Activated naive CD8-positive, alpha-beta T cell treated with anti-CD3 and anti-CD28 coated beads, Interleukin-2, amount 50 U/mL, for 24 hours (primary cell): ENCODE data around the gene NUDT16L1.

Experiments used
- ATAC-seq: fragments of 150-1000 bp; cut with Tn5 transposase; one replicate; pipeline ENCODE4 v1.10.0; 2021
- DNase-seq: peaks from one replicate; pipeline ENCODE4 v3.0.0; 2021
- H3K27ac Mint-ChIP-seq: one replicate; pipeline ENCODE4 v1.8.0; 2021; ENCODE audit warnings: mild to moderate bottlenecking, mixed read lengths
- H3K27me3 Mint-ChIP-seq: one replicate; pipeline ENCODE4 v1.8.0; 2021; ENCODE audit warnings: mixed read lengths
- H3K36me3 Mint-ChIP-seq: one replicate; pipeline ENCODE4 v1.8.0; 2021; ENCODE audit warnings: low read depth, mixed read lengths
- H3K4me1 Mint-ChIP-seq: one replicate; pipeline ENCODE4 v1.8.0; 2021; ENCODE audit warnings: mixed read lengths
- H3K4me3 Mint-ChIP-seq: one replicate; pipeline ENCODE4 v1.8.0; 2021; ENCODE audit warnings: mild to moderate bottlenecking, moderate library complexity, mixed read lengths
- H3K9me3 Mint-ChIP-seq: one replicate; pipeline ENCODE4 v1.8.0; 2021; ENCODE audit warnings: mixed read lengths

NUDT16L1 gene

DNA sequence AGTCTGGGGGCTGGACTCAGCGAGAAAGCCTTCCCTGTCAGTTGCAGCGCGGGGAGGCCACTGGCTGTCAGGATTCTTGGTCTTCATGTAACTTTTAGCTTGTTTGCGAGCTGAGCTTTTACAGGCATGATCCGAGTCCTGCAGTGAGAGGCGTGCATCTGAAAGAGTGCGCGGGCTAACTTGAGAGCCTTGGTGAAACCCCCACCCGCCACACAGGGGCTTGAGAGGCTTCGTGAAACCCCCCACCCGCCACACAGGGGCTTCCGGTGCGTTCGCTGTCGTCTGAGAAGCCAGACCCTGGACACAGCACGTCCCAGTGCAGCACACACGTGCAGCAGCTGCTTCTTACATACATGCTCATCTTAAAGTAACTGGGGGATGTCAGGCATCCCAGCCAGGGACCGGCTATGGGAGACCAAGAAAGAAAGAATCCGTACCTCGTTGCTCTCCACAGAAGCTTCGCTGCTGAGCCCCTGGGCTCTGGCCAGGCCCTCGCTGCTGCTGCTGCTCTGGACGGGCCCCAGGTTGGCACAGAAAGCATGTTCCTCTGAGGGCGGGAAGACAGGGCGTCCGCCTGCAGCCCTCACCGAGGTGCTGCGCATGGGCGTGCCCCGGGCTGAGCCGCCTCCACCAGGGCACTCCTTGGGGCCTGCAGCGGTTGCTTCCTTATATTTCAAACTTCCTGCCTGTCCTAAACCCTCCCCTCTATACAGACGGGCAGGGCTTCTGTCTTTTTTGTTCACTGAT, 7.8 kb downstream of the NUDT16L1 start:
- no peaks in the 10 kb centered on the region for H3K9me3 Mint-ChIP-seq

DNA sequence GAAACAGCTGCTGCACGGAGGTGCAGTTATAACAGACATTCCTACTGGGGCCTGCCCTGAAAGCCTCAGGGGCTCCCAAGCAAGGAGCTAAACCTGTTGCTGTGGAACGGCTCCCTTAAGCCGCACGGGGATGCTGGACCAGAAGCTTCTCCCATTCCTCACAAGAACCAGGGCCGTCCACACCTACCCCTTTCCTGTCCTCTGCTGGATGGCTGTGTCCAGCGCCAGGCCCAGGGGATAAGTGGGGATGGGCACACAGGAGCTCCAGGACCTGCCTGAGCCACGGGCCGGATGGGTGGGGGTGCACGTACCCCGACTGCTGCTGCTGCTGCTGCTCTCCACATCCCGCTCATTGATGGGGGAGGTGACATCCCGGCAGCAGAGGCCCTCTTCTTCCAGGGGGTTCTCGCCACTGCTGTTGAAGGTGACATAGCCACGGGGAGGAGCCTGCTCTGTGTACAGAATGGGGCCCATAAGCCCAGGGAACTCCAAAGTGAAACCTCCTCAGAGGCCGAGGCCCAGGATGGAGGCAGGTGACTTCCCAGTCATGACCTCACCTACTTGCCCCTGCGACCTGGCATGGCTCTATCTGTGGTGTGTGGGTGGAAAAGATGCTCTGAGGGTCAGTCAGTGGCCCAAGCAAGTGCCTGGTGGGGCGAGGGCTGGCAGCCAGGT, 8.6 kb downstream of the NUDT16L1 start:
- Mint-ChIP-seq H3K27ac (no peak overlapping the region), H3K36me3 (peaks cover 14% of the 10 kb centered on the region), H3K4me1 (peaks cover 11% of the 10 kb centered on the region), H3K9me3 (no peaks in the 10 kb centered on the region), H3K27me3 (no peaks in the 10 kb centered on the region), H3K4me3 (no peak overlapping the region)
- ATAC-seq (no peak), DNase-seq (no peak)

More for the DNA sequence above, 7.8 kb downstream of the NUDT16L1 start:
- Mint-ChIP-seq H3K27me3 (no peaks in the 10 kb centered on the region), H3K4me1 (peaks cover 11% of the 10 kb centered on the region), H3K4me3 (no peak overlapping the region), H3K36me3 (peaks cover 11% of the 10 kb centered on the region), H3K27ac (no peak overlapping the region)
- DNase-seq (no peak), ATAC-seq (no peak)

DNA sequence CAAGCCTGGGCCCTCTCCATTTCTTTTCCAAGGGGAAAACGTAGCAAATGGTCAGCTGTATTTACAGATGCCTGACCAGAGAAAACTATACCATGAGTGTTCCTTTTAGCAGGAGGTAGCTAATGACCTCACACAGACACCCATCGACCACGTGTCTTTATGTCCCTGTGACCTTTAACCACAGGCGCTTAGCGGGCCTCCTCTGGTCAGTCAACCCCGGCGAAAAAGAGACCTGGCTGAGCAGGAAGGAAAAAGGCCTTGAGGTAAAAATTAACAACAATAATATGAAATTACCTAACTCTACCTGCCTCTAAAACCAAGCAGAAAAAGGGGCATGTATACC, 9.1 kb downstream of the NUDT16L1 start:
- DNase-seq (no peak), ATAC-seq (no peak)
- Mint-ChIP-seq H3K9me3 (no peaks in the 10 kb centered on the region), H3K4me1 (peaks cover 11% of the 10 kb centered on the region), H3K4me3 (no peak overlapping the region), H3K36me3 (peaks cover 15% of the 10 kb centered on the region), H3K27ac (no peak overlapping the region), H3K27me3 (no peaks in the 10 kb centered on the region)

DNA sequence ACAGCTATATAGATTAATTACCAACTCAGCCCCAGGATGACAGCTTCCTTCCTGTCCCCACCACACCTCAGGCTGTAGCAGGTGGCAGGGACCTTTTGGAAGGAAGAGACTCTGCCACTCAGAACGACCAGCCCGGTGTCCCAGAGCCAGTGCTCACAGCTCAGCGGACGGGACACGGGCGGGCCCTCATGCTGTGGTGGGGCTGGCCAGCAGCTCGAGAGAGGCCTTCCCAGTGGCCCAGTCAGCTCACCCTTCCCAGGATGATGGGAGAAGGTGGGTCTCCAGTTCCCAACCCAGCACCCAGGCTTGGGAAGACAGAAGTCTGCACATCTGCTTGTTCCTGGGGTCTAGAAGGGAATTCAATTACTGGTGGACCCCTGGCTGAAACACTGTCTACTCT, 10.5 kb downstream of the NUDT16L1 start:
- peaks cover 15% of the 10 kb centered on the region for H3K36me3 Mint-ChIP-seq
- DNase-seq (no peak), ATAC-seq (no peak)
- no peaks in the 10 kb centered on the region for H3K9me3 Mint-ChIP-seq
- H3K4me3 Mint-ChIP-seq, result no peak overlapping the region
- H3K27ac Mint-ChIP-seq, result no peak overlapping the region
- no peaks in the 10 kb centered on the region for H3K27me3 Mint-ChIP-seq
- H3K4me1 Mint-ChIP-seq, result peaks cover 11% of the 10 kb centered on the region

DNA sequence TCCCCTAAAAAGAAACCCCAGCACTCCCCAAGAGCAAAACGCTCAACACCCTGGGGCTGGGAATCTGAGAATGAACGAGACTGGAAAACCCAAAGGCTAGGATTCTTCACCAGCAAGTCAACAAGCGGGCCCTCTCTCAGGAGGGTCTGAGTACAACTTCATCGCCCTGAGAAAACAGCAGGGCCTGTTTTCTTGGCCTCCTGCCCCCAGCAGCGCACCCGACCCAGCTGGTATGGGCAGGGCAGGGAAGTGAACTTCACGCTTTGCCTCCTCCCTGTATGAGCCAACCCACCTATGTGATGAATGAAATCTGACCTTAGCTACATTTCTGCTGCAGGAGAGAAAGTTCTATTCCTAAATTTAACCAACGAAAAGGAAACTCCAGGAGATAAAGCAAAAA, 11.1 kb downstream of the NUDT16L1 start:
- Mint-ChIP-seq H3K36me3 (peaks cover 15% of the 10 kb centered on the region), H3K4me1 (peaks cover 11% of the 10 kb centered on the region), H3K9me3 (no peaks in the 10 kb centered on the region), H3K4me3 (no peak overlapping the region), H3K27ac (no peak overlapping the region), H3K27me3 (no peaks in the 10 kb centered on the region)
- no peak for DNase-seq
- no peak for ATAC-seq

DNA sequence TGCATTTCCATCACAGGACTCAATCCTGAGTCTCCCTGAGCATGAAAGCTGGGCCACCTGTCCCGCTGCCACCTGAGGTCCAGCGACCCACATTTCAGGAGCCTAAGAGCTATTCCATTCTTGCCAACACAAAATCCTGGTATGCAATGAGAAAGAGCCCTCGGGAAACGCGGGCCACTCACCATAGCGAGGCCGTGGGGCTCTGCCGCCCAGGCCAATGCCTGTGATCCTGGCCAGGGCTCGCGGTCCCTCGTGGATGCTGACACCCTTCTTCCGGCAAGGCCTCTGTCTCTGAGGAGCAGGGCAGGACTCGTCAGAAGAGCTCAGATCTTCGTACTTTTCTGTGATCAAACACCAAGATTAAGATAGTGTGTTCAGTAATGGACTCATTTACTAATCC, 11.6 kb downstream of the NUDT16L1 start:
- no peak overlapping the region for H3K27ac Mint-ChIP-seq
- H3K9me3 Mint-ChIP-seq, result no peaks in the 10 kb centered on the region
- ATAC-seq (no peak), DNase-seq (no peak)
- H3K4me3 Mint-ChIP-seq, result no peak overlapping the region
- H3K36me3 Mint-ChIP-seq, result peaks cover 15% of the 10 kb centered on the region
- no peaks in the 10 kb centered on the region for H3K27me3 Mint-ChIP-seq
- peaks cover 8% of the 10 kb centered on the region for H3K4me1 Mint-ChIP-seq

DNA sequence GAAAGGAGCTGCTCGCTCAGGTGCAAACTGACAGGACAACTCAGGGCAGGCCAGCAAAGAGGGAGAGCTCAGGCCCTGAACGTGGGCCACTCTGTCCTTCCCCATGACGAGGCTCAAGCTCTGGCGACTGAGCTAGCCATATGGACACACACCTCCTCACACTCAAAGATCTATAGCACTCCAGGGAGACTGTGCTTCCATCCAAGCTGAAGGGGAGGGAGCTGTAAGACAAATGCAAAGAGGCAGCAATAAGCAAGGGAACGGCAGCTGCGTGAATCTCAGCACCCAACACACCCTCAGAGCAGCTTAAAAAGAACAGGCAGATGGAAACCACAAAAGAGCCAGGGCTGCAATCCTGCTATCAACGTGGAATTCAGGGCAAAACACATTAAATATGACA, 13.5 kb downstream of the NUDT16L1 start:
- Mint-ChIP-seq H3K36me3 (peaks cover 26% of the 10 kb centered on the region), H3K9me3 (no peaks in the 10 kb centered on the region), H3K4me1 (no peaks in the 10 kb centered on the region), H3K4me3 (no peak overlapping the region), H3K27me3 (no peaks in the 10 kb centered on the region), H3K27ac (no peak overlapping the region)
- ATAC-seq (no peak), DNase-seq (no peak)

DNA sequence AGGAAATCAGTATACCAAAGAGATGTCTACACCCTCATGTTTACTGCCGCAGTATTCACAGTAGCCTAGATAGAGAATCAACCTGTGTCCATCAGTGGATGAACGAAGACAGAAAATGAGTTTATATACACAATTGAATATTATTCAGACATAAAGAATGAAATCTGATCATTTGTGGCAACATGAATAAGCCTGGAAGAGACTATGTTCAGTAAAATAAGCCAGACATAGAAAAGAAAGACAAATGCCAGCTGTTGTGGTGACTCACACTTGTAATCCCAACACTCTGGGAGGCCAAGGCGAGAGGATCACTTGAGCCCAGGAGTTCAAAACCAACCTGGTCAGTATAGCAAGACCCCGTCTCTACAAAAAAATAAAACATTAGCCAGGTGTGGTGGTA, 16.1 kb downstream of the NUDT16L1 start:
- no peak overlapping the region for H3K27ac Mint-ChIP-seq
- no peak overlapping the region for H3K4me3 Mint-ChIP-seq
- ATAC-seq (no peak), DNase-seq (no peak)
- no peaks in the 10 kb centered on the region for H3K27me3 Mint-ChIP-seq
- H3K36me3 Mint-ChIP-seq, result peaks cover 25% of the 10 kb centered on the region
- no peaks in the 10 kb centered on the region for H3K4me1 Mint-ChIP-seq
- H3K9me3 Mint-ChIP-seq, result no peaks in the 10 kb centered on the region

DNA sequence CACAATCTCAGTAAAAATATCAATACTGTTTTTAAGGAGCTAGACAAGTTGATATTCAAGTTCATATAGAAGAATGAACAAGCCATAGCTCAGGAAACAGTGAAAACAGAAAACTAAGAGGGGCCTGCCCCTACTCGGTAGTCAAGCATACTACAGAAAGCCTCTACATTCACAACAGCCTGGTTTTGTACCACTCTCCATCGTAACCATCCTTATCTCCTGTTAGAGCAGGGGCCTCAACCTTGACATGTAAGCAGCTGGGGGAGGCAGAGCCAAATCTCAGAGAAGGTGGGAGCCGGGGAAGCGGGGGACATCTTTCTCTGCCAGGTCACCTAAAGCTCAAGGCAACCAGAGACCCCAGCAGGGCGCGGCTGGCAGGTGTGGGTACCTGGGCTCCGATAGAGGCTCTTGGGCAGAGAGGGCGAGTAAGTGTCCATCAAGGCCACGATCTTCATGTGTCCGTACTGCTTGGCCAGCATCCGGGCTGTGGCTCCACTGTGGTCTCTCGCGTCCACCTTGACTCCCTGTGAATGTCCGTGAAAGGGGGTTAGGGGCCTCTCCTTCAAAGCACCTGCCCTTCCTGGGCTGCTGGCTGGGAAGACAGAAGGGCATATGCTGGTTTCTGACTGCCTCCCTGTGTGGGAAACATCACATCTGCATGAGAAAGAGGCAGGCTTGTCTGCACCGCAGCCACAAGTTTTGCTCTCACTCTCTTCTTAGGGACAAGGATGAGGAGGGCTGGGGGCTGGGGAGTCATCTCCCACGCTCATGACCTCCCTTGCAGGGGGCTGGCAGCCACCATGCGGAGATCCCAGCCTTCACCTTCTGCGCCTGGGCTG, 20.5 kb downstream of the NUDT16L1 start:
- Mint-ChIP-seq H3K9me3 (no peaks in the 10 kb centered on the region), H3K36me3 (peaks cover 26% of the 10 kb centered on the region), H3K27me3 (no peaks in the 10 kb centered on the region), H3K4me1 (no peaks in the 10 kb centered on the region), H3K27ac (no peak overlapping the region), H3K4me3 (no peak overlapping the region)
- no peak for DNase-seq
- no peak for ATAC-seq

DNA sequence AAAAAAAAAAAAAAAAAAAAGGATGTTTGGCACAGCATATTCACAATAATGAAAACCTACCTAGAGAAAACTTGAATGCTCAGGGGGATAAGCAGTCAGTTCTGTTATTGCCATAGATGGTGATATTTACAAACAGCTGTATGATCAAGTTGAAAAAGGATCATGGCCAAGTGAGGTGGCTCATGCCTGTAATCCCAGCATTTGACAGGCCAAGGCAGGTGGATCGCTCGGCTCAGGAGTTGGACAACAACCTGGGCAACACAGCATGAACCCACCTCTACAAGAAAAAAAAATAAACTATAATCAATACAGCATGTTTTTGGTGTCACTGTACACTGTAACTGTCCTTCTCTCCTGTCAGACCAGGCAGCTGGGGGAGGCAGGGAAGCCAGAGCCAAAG, 21.6 kb downstream of the NUDT16L1 start:
- no peak overlapping the region for H3K4me3 Mint-ChIP-seq
- DNase-seq, result no peak
- no peak for ATAC-seq
- no peaks in the 10 kb centered on the region for H3K9me3 Mint-ChIP-seq
- H3K27ac Mint-ChIP-seq, result no peak overlapping the region
- H3K4me1 Mint-ChIP-seq, result no peaks in the 10 kb centered on the region
- peaks cover 18% of the 10 kb centered on the region for H3K36me3 Mint-ChIP-seq
- no peaks in the 10 kb centered on the region for H3K27me3 Mint-ChIP-seq

DNA sequence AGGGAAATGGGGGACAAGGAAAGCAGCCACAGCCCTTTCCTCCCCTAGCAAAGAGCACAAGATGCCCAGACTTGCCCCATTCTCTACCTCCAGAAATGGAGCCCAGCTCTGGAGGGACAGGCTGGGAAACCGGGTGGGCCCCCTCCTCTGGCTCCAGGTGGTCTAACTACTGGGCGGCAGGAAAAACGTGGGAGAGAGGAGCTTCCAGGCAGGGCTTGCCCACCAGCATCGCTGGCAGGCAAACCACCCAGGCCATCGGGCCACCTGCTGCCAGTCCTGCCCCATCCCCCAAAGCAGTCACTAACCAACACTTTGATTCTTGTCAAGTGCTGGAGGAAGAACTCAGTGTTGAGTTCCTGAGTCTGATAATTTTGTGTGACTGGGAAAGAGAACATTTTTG, 25.1 kb downstream of the NUDT16L1 start:
- Mint-ChIP-seq H3K27ac (no peak overlapping the region), H3K9me3 (no peaks in the 10 kb centered on the region), H3K4me1 (no peaks in the 10 kb centered on the region), H3K36me3 (peaks cover 10% of the 10 kb centered on the region), H3K4me3 (no peak overlapping the region), H3K27me3 (no peaks in the 10 kb centered on the region)
- DNase-seq (no peak), ATAC-seq (no peak)

DNA sequence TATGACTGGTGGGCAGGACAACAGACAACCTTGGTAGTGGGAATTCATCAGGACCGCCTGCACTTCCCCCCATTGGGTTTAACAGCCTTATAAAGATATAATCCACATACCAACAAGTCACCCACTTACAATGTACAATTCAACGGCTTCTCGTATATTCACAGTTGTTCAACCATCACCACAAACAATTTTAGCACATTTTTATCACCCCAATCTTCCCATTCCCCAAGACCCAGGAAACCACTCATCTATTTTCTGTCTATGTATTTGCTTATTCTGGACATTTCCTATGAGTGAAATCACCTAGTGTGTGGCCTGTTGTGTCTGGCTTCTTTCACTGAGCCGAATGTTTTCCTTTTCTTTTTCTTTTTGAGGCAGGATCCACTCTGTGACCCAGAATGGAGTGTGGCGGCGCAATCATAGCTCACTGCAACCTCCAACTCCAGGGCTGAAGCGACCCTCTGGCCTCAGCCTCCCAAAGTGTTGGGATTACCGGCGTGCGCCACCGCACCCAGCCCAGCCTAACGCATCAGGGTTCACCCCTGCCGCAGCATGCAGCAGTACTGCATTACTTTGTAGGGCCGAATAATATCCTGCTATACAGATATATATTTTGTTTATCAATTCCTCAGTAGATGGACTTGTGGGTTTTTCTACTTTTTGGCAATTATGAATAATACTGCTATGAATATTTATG, 29.9 kb downstream of the NUDT16L1 start:
- ATAC-seq, result no peak
- no peaks in the 10 kb centered on the region for H3K9me3 Mint-ChIP-seq
- H3K4me3 Mint-ChIP-seq, result no peak overlapping the region
- no peaks in the 10 kb centered on the region for H3K4me1 Mint-ChIP-seq
- peaks cover 12% of the 10 kb centered on the region for H3K36me3 Mint-ChIP-seq
- no peak overlapping the region for H3K27ac Mint-ChIP-seq
- DNase-seq, result no peak
- H3K27me3 Mint-ChIP-seq, result no peaks in the 10 kb centered on the region

DNA sequence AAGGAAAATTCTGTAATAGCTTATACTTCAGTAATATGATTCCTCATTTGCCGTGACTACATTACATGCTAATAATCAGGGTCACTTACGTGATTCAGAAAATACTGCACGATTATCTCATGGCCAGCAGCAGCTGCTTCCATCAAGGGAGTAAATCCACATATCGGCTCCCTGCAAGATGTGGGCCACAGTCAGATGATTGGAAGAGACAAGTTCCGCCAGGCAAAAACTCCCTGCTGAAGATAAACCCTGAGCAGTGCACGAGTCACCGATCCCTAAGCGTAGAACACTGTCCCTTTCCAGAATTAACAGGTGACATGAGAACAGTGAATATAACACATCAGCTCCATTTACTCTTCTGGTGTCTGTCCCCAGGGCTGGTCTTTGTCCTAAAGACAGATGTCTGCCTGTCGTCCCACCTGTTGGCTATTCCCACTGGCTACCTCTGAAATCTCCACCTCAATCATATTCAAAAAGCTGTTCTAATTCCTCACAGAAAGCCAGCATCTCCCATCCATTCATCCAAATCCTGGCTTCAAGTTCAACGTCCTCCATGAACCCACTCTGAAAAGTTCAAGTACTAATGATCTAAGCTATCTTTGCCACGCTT, 31.4 kb downstream of the NUDT16L1 start:
- H3K27ac Mint-ChIP-seq, result no peak overlapping the region
- H3K27me3 Mint-ChIP-seq, result no peaks in the 10 kb centered on the region
- ATAC-seq (no peak), DNase-seq (no peak)
- H3K9me3 Mint-ChIP-seq, result no peaks in the 10 kb centered on the region
- H3K4me1 Mint-ChIP-seq, result no peaks in the 10 kb centered on the region
- H3K36me3 Mint-ChIP-seq, result peaks cover 17% of the 10 kb centered on the region
- no peak overlapping the region for H3K4me3 Mint-ChIP-seq

DNA sequence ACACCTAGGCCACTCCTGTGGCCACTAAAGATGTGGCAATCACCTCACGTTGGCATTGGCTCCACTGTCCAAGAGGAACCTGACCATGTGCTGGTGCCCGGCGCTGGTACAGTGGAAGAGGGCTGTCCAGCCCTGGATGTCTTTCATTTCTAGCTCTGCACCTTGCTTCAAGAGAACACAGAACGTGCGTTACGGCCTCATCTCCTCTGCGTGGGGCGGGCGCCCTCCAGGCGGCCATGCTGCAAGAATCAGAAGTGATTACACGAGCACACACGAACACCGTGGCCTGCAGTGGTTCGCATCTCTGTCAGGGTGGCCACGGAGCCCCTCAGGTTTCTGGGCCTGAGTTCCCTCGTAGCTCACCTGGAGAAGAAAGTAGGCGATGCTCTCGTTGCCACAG, 33.3 kb downstream of the NUDT16L1 start:
- ATAC-seq, result no peak
- Mint-ChIP-seq H3K4me1 (no peaks in the 10 kb centered on the region), H3K4me3 (no peak overlapping the region), H3K27ac (no peak overlapping the region), H3K9me3 (no peaks in the 10 kb centered on the region), H3K27me3 (no peaks in the 10 kb centered on the region), H3K36me3 (peaks cover 19% of the 10 kb centered on the region)
- no peak for DNase-seq
